PC-3 (cell line): ENCODE results near the gene IL32.

Experiments used
- EZH2 ChIP-seq: fragments of 300-600 bp; sonication (generic); IDR thresholded peaks from one replicate; pipeline ENCODE4 v1.6.1; 2017; ENCODE audit warnings: antibody characterized with exemption, mild to moderate bottlenecking, low read length; ENCODE audit not compliant: unreplicated experiment
- TF ChIP-seq, protein P1 (sequence below): fragments of 300-600 bp; sonication (generic); conservative IDR thresholded peaks from 2 replicates; pipeline ENCODE4 v1.5.1; 2017; ENCODE audit warnings: antibody characterized with exemption, low read depth, mild to moderate bottlenecking, low read length

DNA sequence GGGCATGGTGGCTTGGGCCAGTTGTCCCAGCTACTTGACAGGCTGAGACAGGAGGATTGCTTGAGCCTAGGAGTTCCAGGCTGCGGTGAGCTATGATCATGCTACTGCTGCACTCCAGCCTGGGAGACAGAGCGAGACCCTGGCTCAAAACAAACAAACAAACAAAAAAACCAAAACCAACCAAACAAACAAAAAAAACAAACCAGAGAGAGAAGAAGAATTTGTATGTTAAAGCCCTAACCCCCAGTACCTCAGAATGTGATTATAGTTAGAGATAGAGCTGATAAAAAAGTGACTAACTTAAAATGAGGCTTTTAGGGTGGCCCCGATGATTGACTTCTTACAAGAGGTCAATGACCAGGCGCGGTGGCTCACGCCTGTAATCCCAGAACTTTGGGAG lies 20.7 kb upstream of the IL32 start:
- TF ChIP-seq, protein P1, sequence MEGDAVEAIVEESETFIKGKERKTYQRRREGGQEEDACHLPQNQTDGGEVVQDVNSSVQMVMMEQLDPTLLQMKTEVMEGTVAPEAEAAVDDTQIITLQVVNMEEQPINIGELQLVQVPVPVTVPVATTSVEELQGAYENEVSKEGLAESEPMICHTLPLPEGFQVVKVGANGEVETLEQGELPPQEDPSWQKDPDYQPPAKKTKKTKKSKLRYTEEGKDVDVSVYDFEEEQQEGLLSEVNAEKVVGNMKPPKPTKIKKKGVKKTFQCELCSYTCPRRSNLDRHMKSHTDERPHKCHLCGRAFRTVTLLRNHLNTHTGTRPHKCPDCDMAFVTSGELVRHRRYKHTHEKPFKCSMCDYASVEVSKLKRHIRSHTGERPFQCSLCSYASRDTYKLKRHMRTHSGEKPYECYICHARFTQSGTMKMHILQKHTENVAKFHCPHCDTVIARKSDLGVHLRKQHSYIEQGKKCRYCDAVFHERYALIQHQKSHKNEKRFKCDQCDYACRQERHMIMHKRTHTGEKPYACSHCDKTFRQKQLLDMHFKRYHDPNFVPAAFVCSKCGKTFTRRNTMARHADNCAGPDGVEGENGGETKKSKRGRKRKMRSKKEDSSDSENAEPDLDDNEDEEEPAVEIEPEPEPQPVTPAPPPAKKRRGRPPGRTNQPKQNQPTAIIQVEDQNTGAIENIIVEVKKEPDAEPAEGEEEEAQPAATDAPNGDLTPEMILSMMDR, result no peak
- no peak for TF ChIP-seq EZH2
